Measurements from ENCODE around the gene CLDN8. TPM values are rescaled to one million over a fixed set of nuclear protein-coding genes. Genes with fewer than 3 reads are reported as not detected.

The CLDN8 gene
- total and polyA plus RNA-seq, 4 experiments from 2014 or later: not detected

DNA sequence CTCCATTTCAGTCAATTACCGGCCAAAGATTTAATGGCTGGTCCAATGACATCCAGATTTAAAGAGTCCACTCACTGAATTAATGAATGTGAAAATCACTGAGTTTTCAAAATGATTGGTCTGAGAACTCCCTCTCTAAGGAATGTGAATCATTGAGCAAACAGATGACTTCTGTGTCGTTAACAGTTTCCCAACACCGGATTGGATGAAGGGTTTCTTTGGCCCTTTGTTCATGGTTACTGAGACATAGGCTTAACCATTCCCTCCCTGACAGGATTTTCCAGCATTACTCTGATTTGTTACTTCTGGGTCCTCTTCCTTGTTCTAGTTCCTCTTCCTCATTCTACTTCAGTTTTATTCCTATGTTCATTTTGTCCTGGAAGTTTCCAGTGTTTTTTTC is 47.8 kb downstream of the CLDN8 start:
- Mint-ChIP-seq H3K9me3 (peaks cover 0 to 4% (median 3%) of the 10 kb centered on the region in 8 donors), H3K4me1 (no peaks in the 10 kb centered on the region), H3K4me3 (no peak overlapping the region), H3K27ac (no peak overlapping the region), H3K27me3 (peaks cover 0 to under 1% of the 10 kb centered on the region in 2 donors), H3K36me3 (no peaks in the 10 kb centered on the region)
- ChIA-PET POLR2A (ENCODE audit: partially characterized antibody) (no interaction called here), CTCF (ENCODE audit: partially characterized antibody) (no interaction called here)
- intact Hi-C loops (cut with micrococcal nuclease): no loop called here
- Histone ChIP-seq H3K9me3 (ENCODE audit: control insufficient read depth in 1 of 2, low read length in 2 of 2) (no peaks in the 10 kb centered on the region), H3K36me3 (ENCODE audit: insufficient read depth, low read length) (no peaks in the 10 kb centered on the region), H3K27ac (ENCODE audit: low read depth, low read length) (no peak overlapping the region), H3K27me3 (ENCODE audit: insufficient read depth, low read length) (no peaks in the 10 kb centered on the region), H3K4me1 (ENCODE audit: insufficient read depth, low read length) (no peaks in the 10 kb centered on the region), H3K4me3 (ENCODE audit: low read length in 2 of 2) (no peak overlapping the region)
- DNase-seq: no peak

DNA sequence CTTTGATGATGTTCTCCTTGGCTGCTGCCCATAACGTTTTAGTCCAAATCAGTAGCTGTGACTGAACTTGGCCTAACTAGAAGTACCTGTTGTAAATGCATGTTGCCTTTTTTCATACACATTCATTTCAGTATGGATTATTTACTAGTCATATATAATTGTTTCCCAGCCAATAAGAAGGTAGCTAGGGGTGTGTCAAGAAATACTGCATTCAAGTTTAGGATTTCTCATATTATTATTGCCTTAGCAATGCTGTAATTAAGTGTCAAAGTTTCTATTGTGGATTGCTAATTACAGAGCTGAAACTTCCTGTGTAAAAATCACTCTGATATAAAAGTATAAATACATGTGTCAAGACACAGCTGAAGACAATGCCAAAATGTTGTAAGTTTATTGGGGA is 49.2 kb downstream of the CLDN8 start, which contains the start of gene CLDN17:
CLDN17 (minus strand) TSS at position 101 of the 400 bp plus-strand sequence. CDS start 188 bp downstream, outside the sequence.
- no peak for DNase-seq
- intact Hi-C loops (cut with micrococcal nuclease): no loop called here
- Mint-ChIP-seq H3K4me3 (no peak within 1 kb of the TSS), H3K36me3 (no peaks in the 10 kb centered on the region), H3K4me1 (no peaks in the 10 kb centered on the region), H3K9me3 (peaks cover 0 to 5% (median 2%) of the 10 kb centered on the region in 8 donors), H3K27me3 (no peaks in the 10 kb centered on the region), H3K27ac (no peak within 1 kb of the TSS)
- Histone ChIP-seq H3K4me3 (ENCODE audit: low read length in 2 of 2) (no peak within 1 kb of the TSS), H3K9me3 (ENCODE audit: control insufficient read depth in 1 of 2, low read length in 2 of 2) (no peaks in the 10 kb centered on the region), H3K36me3 (ENCODE audit: insufficient read depth, low read length) (no peaks in the 10 kb centered on the region), H3K4me1 (ENCODE audit: insufficient read depth, low read length) (no peaks in the 10 kb centered on the region), H3K27me3 (ENCODE audit: insufficient read depth, low read length) (no peaks in the 10 kb centered on the region), H3K27ac (ENCODE audit: low read depth, low read length) (no peak within 1 kb of the TSS)
- ChIA-PET POLR2A (ENCODE audit: partially characterized antibody) (no interaction called here), CTCF (ENCODE audit: partially characterized antibody) (no interaction called here)

- Mint-ChIP-seq H3K4me3 (no peak overlapping the region), H3K36me3 (no peaks in the 10 kb centered on the region), H3K9me3 (peaks cover 0 to 5% (median 2%) of the 10 kb centered on the region in 8 donors), H3K27ac (no peak overlapping the region), H3K4me1 (no peaks in the 10 kb centered on the region), H3K27me3 (no peaks in the 10 kb centered on the region)
- DNase-seq: no peak
- no peaks in the 10 kb centered on the region for H3K36me3 ChIP-seq (ENCODE audit: insufficient read depth, low read length)
- no peaks in the 10 kb centered on the region for H3K4me1 ChIP-seq (ENCODE audit: insufficient read depth, low read length)
- no peak overlapping the region for H3K27ac ChIP-seq (ENCODE audit: low read depth, low read length)
- no peaks in the 10 kb centered on the region for H3K27me3 ChIP-seq (ENCODE audit: insufficient read depth, low read length)
- intact Hi-C loops (cut with micrococcal nuclease): no loop called here
- CTCF ChIA-PET (ENCODE audit: partially characterized antibody): no interaction called here
- POLR2A ChIA-PET (ENCODE audit: partially characterized antibody): no interaction called here
- H3K9me3 ChIP-seq (ENCODE audit: control insufficient read depth in 1 of 2, low read length in 2 of 2): no peaks in the 10 kb centered on the region
- H3K4me3 ChIP-seq (ENCODE audit: low read length in 2 of 2): no peak overlapping the region
Observed at GRCh38 chr21:30166171-30166570, 49.7 kb downstream of the CLDN8 start.

DNA sequence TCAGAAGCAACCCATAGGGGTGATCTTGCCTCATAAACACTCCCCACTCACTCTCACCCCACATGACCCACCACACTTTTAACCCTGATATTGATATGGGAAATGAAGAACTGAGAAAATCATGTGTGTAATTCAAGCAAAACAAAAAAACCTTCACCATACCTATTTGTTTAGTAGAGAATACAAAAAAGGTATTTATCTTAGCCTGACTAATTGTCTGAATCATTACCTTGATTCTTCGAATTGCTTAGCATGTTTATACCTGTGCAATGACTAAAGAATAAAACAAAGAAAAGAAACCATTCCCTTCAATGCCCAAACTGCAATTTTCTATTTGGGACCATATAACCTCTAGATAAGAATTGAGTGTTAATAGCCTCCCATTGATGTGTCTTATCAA is 51.1 kb downstream of the CLDN8 start:
- intact Hi-C loops (cut with micrococcal nuclease): no loop called here
- POLR2A ChIA-PET (ENCODE audit: partially characterized antibody): no interaction called here

More for the DNA sequence above, 51.1 kb downstream of the CLDN8 start:
- H3K27me3 Mint-ChIP-seq: no peaks in the 10 kb centered on the region
- no peaks in the 10 kb centered on the region for H3K27me3 ChIP-seq (ENCODE audit: insufficient read depth, low read length)
- H3K9me3 Mint-ChIP-seq: peaks cover 0 to 5% (median 2%) of the 10 kb centered on the region in 8 donors
- DNase-seq: no peak
- no peaks in the 10 kb centered on the region for H3K36me3 ChIP-seq (ENCODE audit: insufficient read depth, low read length)
- H3K27ac Mint-ChIP-seq: no peak overlapping the region
- H3K36me3 Mint-ChIP-seq: no peaks in the 10 kb centered on the region
- H3K4me1 Mint-ChIP-seq: no peaks in the 10 kb centered on the region
- H3K27ac ChIP-seq (ENCODE audit: low read depth, low read length): no peak overlapping the region
- H3K4me3 Mint-ChIP-seq: no peak overlapping the region
- CTCF ChIA-PET (ENCODE audit: partially characterized antibody): no interaction called here
- H3K4me1 ChIP-seq (ENCODE audit: insufficient read depth, low read length): no peaks in the 10 kb centered on the region
- no peak overlapping the region for H3K4me3 ChIP-seq (ENCODE audit: low read length in 2 of 2)
- H3K9me3 ChIP-seq (ENCODE audit: control insufficient read depth in 1 of 2, low read length in 2 of 2): no peaks in the 10 kb centered on the region

Other genes starting within 250 kb of the CLDN8 start
- gene CLDN17, start 49.3 kb downstream of the CLDN8 start, total RNA-seq: not detected
- not detected for gene CLDN17, start 49.3 kb downstream of the CLDN8 start, polyA plus RNA-seq
- gene KRTAP24-1, start 66.9 kb upstream of the CLDN8 start, total RNA-seq: not detected
- gene KRTAP24-1, start 66.9 kb upstream of the CLDN8 start, polyA plus RNA-seq: not detected
- gene KRTAP25-1, start 73.4 kb upstream of the CLDN8 start, total RNA-seq: not detected
- not detected for gene KRTAP25-1, start 73.4 kb upstream of the CLDN8 start, polyA plus RNA-seq
- gene KRTAP26-1, start 104.2 kb upstream of the CLDN8 start, total RNA-seq: not detected
- not detected for gene KRTAP26-1, start 104.2 kb upstream of the CLDN8 start, polyA plus RNA-seq
- not detected for gene KRTAP27-1, start 121.6 kb upstream of the CLDN8 start, total RNA-seq
- not detected for gene KRTAP27-1, start 121.6 kb upstream of the CLDN8 start, polyA plus RNA-seq
- not detected for gene KRTAP23-1, start 132.5 kb upstream of the CLDN8 start, total RNA-seq
- not detected for gene KRTAP23-1, start 132.5 kb upstream of the CLDN8 start, polyA plus RNA-seq
- gene KRTAP13-2, start 156.2 kb upstream of the CLDN8 start, total RNA-seq: not detected
- not detected for gene KRTAP13-2, start 156.2 kb upstream of the CLDN8 start, polyA plus RNA-seq
- not detected for gene KRTAP13-1, start 179.9 kb upstream of the CLDN8 start, total RNA-seq
- not detected for gene KRTAP13-1, start 179.9 kb upstream of the CLDN8 start, polyA plus RNA-seq
- gene KRTAP13-3, start 209.8 kb upstream of the CLDN8 start, total RNA-seq: not detected
- not detected for gene KRTAP13-3, start 209.8 kb upstream of the CLDN8 start, polyA plus RNA-seq
- gene KRTAP13-4, start 214.1 kb upstream of the CLDN8 start, total RNA-seq: not detected
- not detected for gene KRTAP13-4, start 214.1 kb upstream of the CLDN8 start, polyA plus RNA-seq
- not detected for gene KRTAP15-1, start 224.2 kb upstream of the CLDN8 start, total RNA-seq
- not detected for gene KRTAP15-1, start 224.2 kb upstream of the CLDN8 start, polyA plus RNA-seq

All from CD4-positive, alpha-beta memory T cell (primary cell).